Subcutaneous adipose tissue (tissue), 4 donors: ENCODE data around the gene KRTAP10-1. TPM values are rescaled to one million over a fixed set of nuclear protein-coding genes. Genes with fewer than 3 reads are reported as not detected.

Experiments
- total RNA-seq, 4 donors: library from RNA; depleted of rRNA; stranded (reverse); fragments of >200 nt; gene quantifications; one replicate each; pipeline ENCODE4 v1.1.0, GENCODE V29; 2016
- TF ChIP-seq, protein P1 (sequence below): fragments of 450-650 bp; IDR thresholded peaks from one replicate; pipeline ENCODE4 v1.5.1; 2016; ENCODE audit warnings: low read depth, mild to moderate bottlenecking, control low read depth, antibody characterized with exemption, moderate library complexity

KRTAP10-1 gene
- total RNA-seq, 4 donors from 2014 or later = not detected

DNA sequence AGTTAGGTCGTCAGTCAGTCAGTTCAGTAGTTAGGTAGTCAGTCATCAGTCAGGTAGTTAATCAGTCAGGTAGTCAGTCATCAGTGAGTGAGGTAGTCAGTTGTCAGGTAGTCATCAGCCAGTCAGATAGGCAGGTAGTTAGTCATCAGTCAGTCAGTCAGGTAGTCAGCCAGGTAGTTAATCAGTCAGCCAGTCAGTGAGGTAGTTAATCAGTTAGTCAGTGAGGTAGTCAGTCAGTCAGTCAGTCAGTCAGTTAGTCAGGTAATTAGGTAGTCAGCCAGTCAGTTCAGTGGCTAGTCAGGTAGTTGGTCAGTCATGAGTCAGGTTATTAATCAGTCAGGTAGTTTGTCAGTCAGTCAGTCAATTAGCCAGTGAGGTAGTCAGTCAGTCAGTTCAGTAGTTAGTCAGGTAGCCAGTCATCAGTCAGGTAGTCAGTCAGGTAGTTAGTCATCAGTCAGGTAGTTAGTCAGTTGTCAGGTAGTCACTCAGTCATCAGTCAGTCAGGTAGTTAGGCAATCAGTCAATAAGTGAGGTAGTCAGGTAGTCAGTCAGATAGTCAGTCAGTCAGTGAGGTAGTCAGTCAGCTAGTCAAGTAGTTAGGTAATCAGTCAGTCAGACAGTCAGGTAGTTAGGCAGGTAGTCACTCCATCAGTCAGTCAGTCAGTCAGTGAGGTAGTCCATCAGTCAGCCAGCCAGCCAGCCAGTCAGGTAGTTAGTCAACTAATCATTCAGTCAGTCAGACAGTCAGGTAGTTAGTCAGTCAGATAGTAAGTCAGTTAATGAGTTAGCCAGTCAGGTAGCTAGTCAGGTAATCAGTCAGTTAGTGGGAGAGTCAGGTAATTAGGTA, 16.2 kb downstream of the KRTAP10-1 start:
- TF ChIP-seq, protein P1, sequence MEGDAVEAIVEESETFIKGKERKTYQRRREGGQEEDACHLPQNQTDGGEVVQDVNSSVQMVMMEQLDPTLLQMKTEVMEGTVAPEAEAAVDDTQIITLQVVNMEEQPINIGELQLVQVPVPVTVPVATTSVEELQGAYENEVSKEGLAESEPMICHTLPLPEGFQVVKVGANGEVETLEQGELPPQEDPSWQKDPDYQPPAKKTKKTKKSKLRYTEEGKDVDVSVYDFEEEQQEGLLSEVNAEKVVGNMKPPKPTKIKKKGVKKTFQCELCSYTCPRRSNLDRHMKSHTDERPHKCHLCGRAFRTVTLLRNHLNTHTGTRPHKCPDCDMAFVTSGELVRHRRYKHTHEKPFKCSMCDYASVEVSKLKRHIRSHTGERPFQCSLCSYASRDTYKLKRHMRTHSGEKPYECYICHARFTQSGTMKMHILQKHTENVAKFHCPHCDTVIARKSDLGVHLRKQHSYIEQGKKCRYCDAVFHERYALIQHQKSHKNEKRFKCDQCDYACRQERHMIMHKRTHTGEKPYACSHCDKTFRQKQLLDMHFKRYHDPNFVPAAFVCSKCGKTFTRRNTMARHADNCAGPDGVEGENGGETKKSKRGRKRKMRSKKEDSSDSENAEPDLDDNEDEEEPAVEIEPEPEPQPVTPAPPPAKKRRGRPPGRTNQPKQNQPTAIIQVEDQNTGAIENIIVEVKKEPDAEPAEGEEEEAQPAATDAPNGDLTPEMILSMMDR = no peak

DNA sequence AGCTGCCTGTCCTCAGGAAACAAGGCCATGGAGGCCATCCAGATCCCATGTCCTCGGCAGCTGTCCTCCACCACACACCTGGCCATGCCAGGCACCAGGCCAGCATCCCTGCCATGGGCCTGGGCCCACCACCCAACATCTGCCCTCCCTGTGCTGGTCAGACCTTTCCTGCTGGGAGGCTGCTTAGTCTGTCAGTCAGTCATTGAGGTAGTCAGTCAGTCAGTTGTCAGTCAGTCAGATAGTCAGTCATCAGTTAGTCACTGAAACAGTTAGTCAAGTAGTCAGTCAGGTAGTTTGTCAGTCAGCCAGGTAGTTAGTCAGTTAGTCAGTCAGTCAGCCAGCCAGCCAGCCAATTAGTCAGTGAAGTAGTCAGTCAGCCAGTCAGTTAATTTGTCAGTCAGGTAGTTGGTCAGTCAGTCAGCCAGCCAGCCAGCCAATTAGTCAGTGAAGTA, 17.2 kb downstream of the KRTAP10-1 start:
- TF ChIP-seq, protein P1 = no peak

DNA sequence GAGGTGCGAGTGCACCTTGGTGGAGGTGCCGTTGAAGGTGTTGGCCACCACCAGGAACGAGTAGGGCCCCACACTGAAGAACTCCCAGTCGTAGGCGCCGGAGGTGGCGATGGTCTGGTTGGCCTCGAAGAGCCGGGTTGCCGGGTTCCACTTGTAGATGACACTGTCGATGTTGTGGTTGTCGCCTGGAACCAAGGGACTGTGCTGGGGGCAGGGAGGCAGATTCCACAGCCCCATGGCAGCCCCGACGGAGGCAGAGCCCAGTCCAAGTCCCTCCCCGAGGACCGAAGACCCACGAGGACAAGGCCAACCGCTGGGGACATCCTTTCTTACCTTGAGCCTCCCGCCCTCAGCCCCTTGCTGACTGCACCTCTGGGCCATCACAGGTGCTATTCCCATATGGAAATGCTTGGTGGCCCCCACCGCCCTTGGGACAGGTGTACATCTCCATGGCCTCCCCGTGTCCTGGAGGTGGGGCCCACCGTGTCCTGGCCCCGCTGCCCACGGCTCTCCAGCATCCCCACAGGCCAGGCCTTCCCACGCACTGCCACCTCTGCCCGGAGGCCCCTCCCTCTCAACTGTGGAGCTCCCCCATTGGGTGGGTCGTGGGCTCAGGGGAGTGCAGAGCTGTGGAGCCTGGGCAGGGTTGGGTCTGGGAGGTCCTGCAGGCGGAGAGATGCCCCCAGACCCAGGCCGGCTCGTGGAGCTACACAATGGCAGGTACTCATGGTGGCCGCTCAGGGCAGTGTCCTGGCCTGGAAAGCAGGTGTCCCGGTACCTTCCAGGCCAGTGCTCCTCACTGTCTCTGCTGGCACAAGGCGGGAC, 17.9 kb downstream of the KRTAP10-1 start:
- TF ChIP-seq, protein P1 = no peak

DNA sequence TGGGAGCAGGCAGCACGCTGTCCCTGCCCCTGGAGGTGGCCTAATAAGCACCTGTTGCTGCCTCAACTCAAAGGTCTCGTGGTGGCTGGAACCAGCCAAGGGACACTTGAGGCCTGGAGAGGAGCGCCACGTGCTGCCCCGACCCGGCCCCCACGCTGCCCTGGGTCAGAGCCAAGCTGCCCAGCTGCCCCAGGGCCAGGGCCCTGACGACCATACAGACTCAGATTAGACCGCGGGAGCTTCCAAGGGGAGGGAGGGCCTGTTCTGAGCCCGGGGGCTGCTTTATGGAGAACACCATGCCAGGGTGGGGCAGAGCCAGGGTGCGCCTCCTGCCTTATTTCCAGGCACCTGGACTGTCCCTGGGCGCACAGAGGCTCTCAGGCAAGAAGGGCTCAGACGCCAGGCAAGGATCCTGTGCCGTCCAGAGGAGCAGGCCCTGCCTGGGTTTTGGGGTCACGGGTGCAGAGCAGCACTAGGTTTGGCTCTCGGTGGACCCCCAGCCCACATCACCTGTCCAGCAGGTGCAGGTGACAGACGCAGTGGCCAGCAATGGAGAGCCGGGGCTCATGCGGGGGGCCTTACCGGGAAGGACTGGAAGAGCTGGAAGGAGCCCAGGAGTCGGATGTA, 18.6 kb downstream of the KRTAP10-1 start:
- TF ChIP-seq, protein P1 = no peak

DNA sequence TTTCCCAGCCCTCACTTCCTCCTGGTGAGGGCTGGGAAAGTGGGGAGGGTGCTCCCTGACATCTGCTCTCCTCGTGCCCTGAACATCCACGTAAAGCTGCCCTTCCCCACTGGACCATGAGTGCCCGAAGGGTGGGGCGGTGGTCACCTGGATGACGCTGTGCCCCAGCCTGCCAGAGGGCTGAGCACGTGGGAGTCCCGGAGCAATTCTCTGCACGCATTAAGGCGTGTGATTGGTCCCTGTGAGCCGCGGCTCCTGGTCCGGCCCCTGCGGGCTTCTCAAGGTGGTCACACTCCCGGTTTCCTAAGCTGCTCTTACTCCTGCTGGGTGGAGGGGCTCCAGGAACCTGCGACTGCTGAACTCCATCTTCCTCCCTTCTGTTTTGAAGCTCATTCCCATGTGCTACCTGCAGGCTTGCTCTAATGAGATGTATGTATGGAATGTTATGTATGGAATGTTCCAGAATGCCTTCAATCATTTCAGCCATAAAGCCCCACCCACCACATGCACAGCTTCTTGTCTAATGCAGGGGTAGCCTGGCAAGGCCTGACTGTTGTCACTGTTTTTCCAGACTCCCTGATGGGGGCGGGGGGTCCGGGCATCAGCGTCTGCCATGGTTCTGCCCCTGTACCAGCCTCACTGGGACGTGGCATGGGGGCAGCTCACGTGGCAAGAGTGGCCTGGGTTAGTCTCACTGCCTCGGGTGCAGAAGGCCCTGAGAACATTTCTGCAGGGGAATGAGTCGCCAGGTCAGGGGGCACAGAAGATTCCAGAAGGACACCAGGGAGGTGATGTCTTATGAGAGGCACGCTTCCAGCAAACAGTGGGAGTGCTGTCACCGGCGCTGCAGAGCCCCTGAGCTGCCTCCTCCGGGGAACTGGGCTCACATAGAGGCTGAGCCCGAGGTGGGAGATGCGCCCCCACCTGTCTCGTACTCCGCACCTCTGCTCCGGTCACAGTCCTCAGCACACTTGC, 19.4 kb downstream of the KRTAP10-1 start:
- TF ChIP-seq, protein P1 = no peak

DNA sequence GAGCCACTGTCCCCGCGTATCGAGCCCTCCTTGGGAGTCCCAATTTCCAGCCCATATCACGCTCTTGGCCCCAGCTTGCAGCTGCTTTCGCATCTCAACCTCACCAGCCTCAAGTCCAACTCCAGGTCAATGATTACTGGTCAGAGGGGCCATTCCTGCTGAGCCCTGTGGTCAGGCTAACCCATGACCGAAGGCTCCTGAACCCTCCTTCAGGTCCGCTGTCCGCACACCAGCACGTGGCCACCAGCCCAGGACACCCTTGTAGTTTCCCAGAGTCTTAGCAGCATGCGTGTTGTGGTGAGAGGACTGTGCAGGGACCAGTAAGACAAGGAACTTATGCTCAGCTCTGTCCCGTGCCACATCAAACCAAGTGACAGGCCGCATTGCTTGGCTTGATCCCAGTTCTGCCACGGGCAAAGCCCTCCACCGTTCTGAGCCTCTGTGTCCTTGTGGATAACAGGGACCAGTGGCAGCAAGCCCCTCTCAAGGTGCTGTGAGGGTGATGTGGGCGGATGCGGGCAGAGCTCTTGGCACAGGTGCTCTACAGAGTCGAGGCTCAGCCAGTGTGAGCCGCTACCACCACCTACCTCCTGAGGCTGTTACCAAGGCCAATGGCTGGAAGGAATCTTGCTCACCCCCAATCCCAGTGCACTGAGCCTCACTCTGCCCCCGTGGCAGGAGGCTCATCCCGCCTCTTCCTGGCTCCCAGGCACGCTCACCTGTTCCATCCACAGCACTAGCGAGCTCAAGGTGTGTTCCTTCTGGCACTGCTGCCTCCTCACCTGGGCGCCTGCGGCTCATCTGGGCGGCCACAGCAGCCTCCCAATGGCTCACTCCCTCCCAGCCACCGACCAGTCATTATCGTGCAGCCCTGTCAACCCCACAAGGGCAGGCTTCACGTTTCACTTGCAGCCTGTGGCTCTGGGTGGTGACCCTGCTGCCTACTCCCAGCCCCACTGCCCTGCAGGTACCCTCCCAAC, 20.4 kb downstream of the KRTAP10-1 start:
- TF ChIP-seq, protein P1 = no peak
